Stimulated activated CD8-positive, alpha-beta memory T cell treated with anti-CD3 and anti-CD28 coated beads, Interleukin-4, amount 100 ng/mL, for 24 hours (primary cell): ENCODE data around the gene SRC.

Experiments
- DNase-seq: peaks from one replicate; pipeline ENCODE4 v3.0.0-alpha.2; 2020; ENCODE audit warnings: low read depth

The SRC gene

DNA sequence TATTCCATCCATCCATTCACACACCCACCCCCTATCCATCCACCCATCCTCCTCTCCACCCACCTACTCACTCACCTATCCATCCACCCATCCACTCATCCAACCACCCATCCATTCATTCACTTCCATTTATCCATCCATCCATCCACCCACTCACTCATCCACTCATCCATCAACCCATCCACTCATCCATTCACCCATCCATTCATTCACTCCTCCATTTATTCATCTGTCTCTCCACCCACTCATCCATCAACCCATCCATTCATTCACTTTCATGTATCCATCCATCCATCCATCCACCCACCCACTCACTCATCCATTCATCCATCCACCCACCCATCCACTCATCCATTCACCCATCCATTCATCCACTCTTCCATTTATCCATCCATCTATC lies 84.1 kb downstream of the SRC start:
- DNase-seq, result no peak

- no peak for DNase-seq
Measured at GRCh38 chr20:37430778-37431460, 85.0 kb downstream of the SRC start.

GRCh38 chr20:37431786-37432185 lies 85.8 kb downstream of the SRC start:
- no peak for DNase-seq

DNA sequence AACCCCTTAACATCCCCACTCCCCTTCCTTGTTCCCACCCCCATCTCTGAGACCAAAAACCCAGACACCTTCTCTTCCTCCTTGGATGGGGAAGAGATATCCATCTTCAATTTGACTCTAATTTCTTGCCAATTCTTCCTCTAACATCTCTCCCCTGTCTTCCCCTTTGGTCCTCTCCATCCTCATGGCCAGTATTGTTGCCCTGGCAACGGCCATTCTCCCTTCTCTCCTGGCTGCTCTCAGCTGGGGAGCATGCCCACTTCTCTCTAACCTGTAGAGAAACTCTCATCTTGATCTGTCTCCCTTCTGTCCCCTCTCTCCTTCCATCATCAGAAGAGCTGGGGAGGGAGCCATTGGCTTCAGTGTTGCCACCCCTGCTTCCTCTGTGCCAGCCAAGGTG lies 86.7 kb downstream of the SRC start:
- DNase-seq, result no peak

DNA sequence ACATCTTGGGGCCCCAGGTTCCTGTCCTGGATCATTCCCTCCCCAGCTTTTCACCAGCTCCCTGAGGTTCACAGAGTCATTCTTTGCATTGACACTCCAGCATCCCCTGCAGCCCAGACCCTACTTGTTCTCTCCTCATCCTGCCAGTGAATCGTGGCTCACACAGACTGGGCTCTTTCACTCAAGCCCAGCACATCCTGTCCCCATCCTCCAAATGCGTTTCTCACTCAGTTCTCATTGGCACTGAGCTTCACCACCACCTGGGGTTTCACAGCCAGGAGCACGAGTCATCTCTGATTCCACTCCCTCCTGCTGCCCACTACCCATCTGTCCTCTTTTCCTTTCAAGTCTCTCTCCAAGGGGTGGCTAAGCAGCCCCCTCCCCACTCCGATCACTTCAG lies 89.7 kb downstream of the SRC start:
- DNase-seq, result no peak

DNA sequence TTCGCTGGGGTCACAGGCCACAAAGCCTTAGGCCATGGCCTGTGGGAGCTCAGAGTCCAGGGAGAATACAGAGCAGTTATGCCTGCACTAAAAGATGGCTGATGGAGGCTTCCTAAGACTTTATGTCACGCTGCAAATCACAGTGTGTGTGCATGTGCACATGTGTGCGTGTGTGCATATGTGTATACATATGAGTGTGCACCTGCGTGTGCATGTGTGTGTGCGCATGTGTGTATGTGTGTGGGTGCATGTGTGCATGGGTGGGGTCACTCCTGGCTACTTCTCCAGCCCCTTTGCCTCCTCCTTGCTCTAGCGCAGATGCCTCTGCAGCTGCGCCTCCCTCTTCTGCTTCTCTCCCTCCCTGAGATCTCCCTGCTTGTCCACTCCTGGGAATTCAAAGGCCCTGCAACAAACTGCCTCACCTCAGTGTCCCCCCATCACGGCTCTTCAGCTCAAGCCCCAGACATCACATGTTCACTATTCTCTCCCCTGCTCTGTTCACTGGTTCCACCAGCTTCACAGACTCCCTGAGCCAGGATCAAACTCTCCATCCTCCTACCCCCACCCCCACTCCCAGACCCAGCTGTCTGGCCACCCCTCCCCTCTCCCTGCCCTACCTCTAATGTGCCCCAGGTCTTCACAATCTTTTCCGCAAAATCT lies 90.7 kb downstream of the SRC start:
- no peak for DNase-seq

DNA sequence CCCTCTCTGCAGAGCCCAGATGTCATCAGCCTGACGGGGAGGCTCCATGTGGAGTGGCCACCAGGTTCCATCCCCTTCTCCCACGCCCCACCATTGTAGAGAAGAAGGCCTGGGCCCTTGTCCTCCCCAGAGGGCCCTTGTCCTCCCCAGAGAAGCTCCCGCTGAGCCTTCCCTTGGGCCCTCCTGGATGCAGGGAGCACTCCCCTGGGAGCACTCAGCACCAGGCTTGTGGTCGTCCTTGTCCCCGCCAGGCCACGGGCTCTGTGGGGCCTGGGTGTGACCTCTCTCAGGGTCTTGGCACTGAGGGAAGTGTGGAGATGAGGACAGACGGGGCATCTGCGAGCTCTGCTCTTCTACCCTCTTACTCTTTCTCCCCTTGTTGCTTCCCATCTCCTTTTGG lies 91.7 kb downstream of the SRC start:
- DNase-seq, result no peak

DNA sequence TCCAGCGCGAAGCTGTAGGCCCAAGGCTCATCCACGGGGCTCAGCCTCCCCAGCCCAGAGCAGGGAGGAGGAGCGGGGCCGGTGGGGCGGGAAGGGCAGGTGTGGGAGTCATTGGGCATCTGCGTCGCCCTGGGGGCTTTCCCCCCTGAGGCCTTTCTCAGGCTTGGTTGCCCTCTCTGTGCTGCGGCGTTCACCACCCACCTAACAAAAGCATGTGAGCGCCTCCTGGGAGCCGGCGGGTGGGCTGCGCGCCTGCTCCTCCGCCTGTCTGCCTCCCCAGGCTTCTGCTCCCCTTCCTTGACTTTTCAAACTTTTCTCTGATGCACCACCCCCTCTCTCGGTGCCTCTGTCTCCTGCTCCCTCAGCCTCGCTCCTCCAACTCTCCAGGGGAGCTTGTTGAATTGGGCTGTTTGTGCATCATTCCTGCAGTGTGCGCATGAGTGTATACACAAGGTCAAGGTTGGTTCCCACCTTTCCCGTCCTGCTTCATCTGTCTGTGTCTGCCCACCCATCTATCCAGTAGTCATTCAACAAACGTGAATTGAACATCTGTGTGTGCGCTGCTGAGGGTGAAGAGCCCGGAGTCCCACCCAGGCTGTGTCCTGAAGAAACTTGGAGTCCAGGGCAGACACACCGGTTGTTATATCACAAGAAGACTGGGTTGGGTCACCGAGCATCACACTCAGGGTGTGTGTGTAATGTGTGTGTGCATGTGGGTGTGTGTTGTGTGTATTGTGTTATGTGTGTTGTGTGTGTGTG lies 92.7 kb downstream of the SRC start:
- DNase-seq, result no peak

DNA sequence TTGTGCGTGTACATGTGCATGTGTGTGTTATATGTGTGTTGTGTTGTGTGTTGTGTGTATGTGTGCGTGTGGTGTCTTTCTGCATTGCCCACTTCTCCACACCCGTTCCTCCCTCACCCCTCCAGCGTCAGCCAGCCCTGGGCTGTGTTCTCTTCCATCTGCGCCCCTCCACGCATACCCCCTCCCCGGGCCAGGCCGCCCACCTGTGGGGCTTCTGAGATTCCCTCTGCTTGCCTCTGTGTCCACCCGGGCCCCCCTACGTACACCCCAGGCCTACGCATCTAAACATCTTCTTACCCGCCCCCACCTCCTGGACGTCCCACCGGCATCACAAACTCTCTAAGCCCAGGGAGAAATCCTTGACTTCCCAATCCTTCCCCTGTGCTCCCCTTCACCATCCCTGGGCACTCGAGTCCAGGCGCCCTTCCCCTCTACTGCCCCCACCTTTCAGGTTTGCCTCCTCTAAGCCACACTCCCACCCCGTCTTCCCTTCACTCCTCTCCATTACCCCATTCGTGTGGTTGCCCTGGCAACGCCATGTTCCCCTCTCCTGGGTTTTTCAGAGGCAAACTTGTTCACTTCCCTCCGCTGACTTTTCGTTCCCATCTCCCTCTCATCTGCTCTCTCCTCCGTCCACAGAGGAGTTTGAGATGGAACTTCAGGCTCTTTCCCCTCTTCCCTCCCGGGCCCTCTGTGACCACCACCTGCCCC lies 93.4 kb downstream of the SRC start:
- no peak for DNase-seq

DNA sequence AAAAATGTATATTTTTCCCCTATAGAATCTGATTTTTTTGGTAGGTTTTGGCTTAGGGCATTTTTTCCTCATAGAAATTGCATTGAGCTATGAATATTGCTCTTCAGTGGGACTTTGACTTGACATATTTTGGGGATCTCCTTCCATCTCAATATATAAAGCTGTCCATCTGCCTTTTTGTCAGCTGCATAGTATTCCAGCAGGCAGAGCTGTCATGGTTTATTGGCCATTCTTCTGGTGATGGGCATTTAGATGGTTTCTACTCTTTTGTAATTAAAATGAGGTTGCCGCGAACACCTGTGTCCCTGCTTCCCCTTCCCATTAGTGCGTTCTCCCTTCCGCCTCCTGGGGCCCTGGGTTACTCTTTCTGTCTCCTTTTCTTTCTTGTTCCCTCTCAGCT lies 95.1 kb downstream of the SRC start:
- DNase-seq, result no peak

DNA sequence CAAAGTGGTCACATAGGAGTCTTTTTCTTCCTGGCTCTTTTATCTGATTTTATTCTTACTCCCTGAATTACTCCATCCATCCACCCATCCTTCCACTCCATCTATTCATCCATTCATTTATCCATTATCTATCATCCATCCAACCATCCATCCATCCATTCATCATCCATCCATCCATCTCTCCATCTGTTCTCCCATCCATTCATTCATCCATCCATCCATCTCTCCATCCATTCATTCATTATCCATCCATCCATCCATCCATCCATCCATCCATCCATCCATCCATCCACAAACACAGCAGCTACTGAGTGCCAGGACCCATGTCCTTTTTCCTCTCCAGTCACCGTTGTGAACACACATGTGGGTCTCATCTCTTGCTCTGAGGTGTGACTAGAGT lies 96.6 kb downstream of the SRC start:
- DNase-seq, result no peak

GRCh38 chr20:37442986-37443385 lies 97.0 kb downstream of the SRC start:
- no peak for DNase-seq

DNA sequence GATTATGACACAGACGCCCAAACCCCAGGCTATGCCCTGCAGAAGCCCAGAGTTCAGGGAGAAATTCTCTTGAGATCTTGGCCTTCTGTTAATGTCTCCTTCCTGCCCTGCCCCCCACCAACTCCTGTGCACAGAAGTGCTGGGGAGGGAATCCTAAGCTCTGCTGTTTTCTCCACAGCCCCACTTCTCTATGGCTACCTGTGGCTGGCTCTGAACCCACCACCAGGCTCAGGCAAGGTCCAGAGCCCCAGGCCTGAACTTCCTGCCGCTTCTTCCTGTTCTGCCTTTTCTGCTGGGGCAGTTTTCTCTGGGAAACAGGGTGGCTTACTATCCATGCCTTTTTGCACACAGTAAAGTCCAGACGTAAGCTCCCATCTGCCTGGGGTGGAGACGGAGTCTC lies 97.7 kb downstream of the SRC start:
- no peak for DNase-seq

GRCh38 chr20:37445041-37445440 lies 99.1 kb downstream of the SRC start:
- no peak for DNase-seq

DNA sequence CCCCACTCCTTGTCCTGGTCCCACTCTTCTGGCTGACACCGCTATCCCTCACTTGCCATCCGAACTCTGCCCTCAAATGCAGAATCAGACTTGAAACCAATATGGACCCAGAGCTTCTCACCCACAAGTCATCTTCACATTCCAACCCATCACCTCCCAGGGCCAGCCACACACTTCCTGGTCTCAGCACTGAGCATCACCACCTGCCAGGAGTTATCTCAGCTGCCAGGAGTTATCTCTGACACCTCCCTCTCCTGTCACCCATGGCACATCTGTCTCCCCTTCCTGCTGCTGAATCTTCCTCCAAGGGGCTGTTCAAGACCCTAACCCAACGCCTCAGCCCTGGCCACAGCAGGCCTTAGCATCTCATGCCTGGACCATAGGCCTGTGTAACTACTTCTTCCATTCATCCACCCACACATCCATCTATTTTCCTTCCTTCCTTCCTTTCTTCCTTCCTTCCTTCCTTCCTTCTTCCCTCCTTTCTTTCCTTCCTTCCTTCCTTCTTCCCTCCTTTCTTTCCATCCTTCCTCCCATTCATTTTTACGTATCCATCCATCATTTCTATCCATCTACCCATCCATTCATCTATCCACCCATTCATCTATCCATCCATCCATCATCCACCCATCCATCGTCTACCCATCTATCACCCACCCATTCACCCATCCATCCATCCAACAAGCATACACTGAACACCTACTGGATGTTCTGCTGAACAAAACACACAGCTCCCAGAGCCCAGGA lies 100.5 kb downstream of the SRC start:
- no peak for DNase-seq

DNA sequence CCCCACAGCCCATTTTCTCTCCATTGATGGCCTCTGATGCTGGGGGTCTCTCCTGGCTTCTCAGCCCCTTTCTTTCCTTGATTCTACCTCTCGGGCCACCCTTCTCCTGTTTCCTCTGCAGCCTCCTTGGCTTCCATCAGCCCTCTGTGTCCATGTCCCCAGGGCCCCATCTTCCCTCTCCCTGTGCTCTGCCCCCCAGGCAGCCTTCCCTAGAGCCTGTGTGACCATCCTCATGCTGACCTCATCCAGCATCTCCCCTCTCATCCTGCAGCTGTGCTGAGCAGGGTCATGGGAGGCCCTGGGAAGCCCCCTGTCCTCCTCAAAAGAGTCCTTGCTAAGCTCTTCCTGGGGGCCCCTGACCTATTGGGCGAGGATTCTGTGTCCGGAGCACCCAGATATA lies 101.7 kb downstream of the SRC start:
- DNase-seq, result no peak

GRCh38 chr20:37449276-37449675 lies 103.3 kb downstream of the SRC start:
- DNase-seq, result no peak

DNA sequence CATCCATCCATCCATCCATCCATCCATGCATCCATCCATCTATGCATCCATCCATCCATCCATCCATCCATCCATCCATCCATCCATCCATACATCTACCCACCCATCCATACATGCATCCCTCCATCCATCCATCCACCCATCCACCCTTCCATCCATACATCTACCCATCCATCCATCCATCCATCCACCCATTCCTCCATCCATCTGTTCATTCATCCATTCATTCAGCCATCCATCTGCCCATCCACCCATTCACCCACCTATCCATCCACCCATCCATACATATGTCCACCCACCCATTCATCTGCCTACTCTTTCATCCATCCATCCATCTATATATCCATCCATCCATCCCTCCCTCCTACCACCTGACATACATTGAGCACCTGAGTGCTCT lies 104.4 kb downstream of the SRC start:
- DNase-seq, result no peak

DNA sequence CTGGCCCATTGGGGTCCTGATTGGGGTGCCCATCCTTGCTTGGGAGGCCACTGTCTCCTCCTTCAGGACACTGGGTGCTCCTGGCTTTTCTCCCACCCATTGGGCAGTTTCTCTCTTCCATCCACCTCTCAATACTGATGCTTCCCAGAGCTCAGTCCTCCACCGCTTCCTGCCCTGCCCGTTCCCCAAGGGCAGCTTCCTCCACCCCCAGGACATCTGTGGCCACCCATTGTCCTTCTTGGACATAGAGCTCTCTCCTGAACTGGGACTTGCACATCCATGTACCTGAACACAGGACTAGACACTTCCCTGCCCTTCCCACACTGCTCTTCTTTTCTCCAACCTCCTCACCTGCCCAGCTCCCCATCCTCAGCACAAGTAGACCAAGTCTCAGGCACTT lies 105.7 kb downstream of the SRC start:
- DNase-seq, result no peak

DNA sequence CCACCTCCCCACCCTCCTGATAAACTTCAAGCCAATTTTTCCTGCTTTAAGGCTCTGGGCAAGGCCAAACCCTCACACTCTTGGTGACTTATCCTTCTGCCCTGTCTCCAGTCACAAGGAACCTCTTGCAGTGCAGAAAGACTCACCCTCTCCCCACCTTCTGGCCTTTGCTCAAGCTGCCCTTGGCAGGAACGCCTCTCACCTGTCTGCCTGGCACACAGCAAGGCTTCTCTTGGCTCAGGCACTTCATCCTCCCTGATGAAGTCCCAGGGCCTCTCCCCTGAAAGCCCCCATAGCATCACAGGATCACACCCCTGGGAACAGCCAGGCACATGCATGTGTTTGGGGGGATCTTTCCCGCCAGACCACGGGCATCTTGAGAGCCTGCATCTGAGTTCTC lies 106.3 kb downstream of the SRC start:
- DNase-seq, result no peak

GRCh38 chr20:37453288-37453687 lies 107.3 kb downstream of the SRC start:
- no peak for DNase-seq

DNA sequence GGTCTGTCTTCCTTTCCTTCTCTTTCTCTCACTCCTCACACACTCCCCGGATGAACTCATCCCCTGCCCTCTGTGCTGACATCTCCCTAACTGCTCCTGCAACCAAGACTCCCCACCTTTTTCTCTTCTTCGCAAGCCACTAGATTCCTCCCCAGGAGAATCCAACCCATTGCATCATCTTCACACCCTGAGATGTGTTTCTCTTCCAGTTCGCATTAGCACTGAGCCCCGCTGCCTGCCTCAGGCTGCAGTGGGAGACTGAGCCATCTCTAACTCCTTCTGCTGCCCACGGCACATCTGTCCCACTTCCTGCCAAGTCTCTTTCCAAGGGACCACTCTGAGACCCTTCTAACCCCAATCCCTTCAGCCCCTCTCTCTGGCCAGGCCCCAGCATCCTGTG lies 107.9 kb downstream of the SRC start:
- DNase-seq, result no peak
